ENCODE results near the gene DLEC1. TPM values are rescaled to one million over a fixed set of nuclear protein-coding genes. Genes with fewer than 3 reads are reported as not detected.
"Not testable (repeated sequence)": the region's sequence is repeated elsewhere in the genome, so short reads cannot be mapped to it uniquely, and the experiment has no call there.

DLEC1 gene
- total and polyA plus RNA-seq, 2 experiments from 2014 or later = 0.15 TPM; not detected in 1

GRCh38 chr3:38133557-38134405, 94.8 kb downstream of the DLEC1 start:
- WGBS, 2 experiments (ENCODE audit: low coverage in 1 of 2, low lambda C conversion rate in 2 of 2, missing lambda C conversion rate in 2 of 2) = 84 to 88% methylated on average over 10 of the region's 10 CpGs
- in situ Hi-C loops (cut with MboI) = no loop called here
- TF ChIP-seq EZH2phosphoT487 (IDR thresholded peaks at IDR 0.05; ENCODE audit: insufficient read depth, low read depth) (no peak), EZH2 (IDR thresholded peaks at IDR 0.05; ENCODE audit: insufficient read depth, poor library complexity, severe bottlenecking) (no peak)

GRCh38 chr3:38134517-38135143, 95.6 kb downstream of the DLEC1 start:
- H3K9me3 ChIP-seq (ENCODE audit: low read depth); H3F3A ChIP-seq (ENCODE audit: insufficient read depth); H4K20me1 ChIP-seq (ENCODE audit: insufficient read depth); in situ Hi-C loops (cut with MboI); H3K9ac ChIP-seq; H3K9me2 ChIP-seq (ENCODE audit: insufficient read depth); H3K27me3 ChIP-seq (replicated peaks; ENCODE audit: insufficient read depth); H3K27ac ChIP-seq; DNase-seq; H3K36me3 ChIP-seq (ENCODE audit: low read depth); H3K4me2 ChIP-seq (ENCODE audit: unreplicated experiment); H2AFZ ChIP-seq; H3K4me3 ChIP-seq: not testable (repeated sequence)
- peaks cover 32% of the 10 kb centered on the region for H3K79me2 ChIP-seq (ENCODE audit: insufficient read depth)
- WGBS, 2 experiments (ENCODE audit: low coverage in 1 of 2, low lambda C conversion rate in 2 of 2, missing lambda C conversion rate in 2 of 2) = 85 to 87% methylated on average over 10 of the region's 10 CpGs
- peaks cover 15% of the 10 kb centered on the region; the same call in 1 of the 2 replicates for H3K4me1 ChIP-seq (ENCODE audit: insufficient read depth)

More at GRCh38 chr3:38133557-38134405, 94.8 kb downstream of the DLEC1 start:
- no peak for DNase-seq
- H3K36me3 ChIP-seq (ENCODE audit: low read depth) = no peaks in the 10 kb centered on the region; the same call in 1 of the 2 replicates
- H3K9me3 ChIP-seq (ENCODE audit: low read depth) = no peaks in the 10 kb centered on the region
- H4K20me1 ChIP-seq (ENCODE audit: insufficient read depth) = no peaks in the 10 kb centered on the region
- H3K27ac ChIP-seq = no peak overlapping the region
- H2AFZ ChIP-seq = no peak overlapping the region
- H3K4me2 ChIP-seq (ENCODE audit: unreplicated experiment) = no peak overlapping the region
- H3K79me2 ChIP-seq (ENCODE audit: insufficient read depth) = peaks cover 24% of the 10 kb centered on the region
- no peak overlapping the region for H3K9ac ChIP-seq
- no peaks in the 10 kb centered on the region for H3K27me3 ChIP-seq (replicated peaks; ENCODE audit: insufficient read depth)
- H3K4me1 ChIP-seq (ENCODE audit: insufficient read depth) = peaks cover 10% of the 10 kb centered on the region; the same call in 1 of the 2 replicates
- H3F3A ChIP-seq (ENCODE audit: insufficient read depth) = 0 out of 2 replicates have a peak, but pooled peaks cover 8% of the 10 kb centered on the region
- H3K4me3 ChIP-seq = no peak overlapping the region
- H3K9me2 ChIP-seq (ENCODE audit: insufficient read depth) = no peaks in the 10 kb centered on the region

DNA sequence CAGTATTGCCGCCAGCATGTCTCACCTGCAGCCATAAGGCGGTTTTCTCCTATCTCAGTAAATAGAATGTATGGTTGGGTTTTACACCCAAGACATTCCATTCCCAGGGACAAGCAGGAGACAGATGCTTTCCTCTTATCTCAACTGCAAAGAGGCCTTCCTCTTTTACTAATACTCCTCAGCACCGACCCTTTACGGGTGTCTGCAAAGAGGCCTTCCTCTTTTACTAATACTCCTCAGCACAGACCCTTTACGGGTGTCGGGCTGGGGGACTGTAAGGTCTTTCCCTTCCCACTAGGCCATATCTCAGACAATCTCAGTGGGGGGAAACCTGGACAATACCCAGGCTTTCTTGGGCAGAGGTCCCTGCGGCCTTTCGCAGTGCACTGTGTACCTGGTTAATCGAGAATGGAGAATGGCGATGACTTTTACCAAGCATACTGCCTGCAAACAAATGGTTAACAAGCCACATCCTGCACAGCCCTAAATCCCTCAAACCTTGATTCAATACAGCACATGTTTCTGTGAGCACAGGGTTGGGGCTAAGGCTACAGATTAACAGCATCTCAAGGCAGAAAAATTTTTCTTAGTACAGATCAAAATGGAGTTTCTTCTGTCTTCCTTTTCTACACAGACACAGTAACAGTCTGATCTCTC, 96.7 kb downstream of the DLEC1 start:
- in situ Hi-C loops (cut with MboI) = not testable (repeated sequence)
- H3K4me3 ChIP-seq = peak overlapping the region; percentile 90
- WGBS, 2 experiments (ENCODE audit: low coverage in 1 of 2, low lambda C conversion rate in 2 of 2, missing lambda C conversion rate in 2 of 2) = 52 to 60% methylated on average over 10 of the region's 10 CpGs

GRCh38 chr3:38136393-38136776, 97.4 kb downstream of the DLEC1 start:
- Histone ChIP-seq H3K4me2 (ENCODE audit: unreplicated experiment) (peak overlapping the region; percentile 90), H3K4me1 (ENCODE audit: insufficient read depth) (peaks cover 15% of the 10 kb centered on the region; the same call in 1 of the 2 replicates), H3K27me3 (replicated peaks; ENCODE audit: insufficient read depth) (no peaks in the 10 kb centered on the region), H3K9me2 (ENCODE audit: insufficient read depth) (no peaks in the 10 kb centered on the region), H3K9ac (peak overlapping the region; percentile 85), H3K4me3 (peak overlapping the region; percentile 90), H3K36me3 (ENCODE audit: low read depth) (no peaks in the 10 kb centered on the region; the same call in 1 of the 2 replicates), H2AFZ (peak overlapping the region; percentile 83), H3K79me2 (ENCODE audit: insufficient read depth) (peaks cover 38% of the 10 kb centered on the region), H3K27ac (peak overlapping the region; percentile 36), H3K9me3 (ENCODE audit: low read depth) (no peaks in the 10 kb centered on the region), H4K20me1 (ENCODE audit: insufficient read depth) (no peaks in the 10 kb centered on the region), H3F3A (ENCODE audit: insufficient read depth) (0 out of 2 replicates have a peak, but pooled peaks cover 8% of the 10 kb centered on the region)
- DNase-seq = peak; percentile 72
- TF ChIP-seq EZH2 (IDR thresholded peaks at IDR 0.05; ENCODE audit: insufficient read depth, poor library complexity, severe bottlenecking) = no peak
- TF ChIP-seq EZH2phosphoT487 (IDR thresholded peaks at IDR 0.05; ENCODE audit: insufficient read depth, low read depth) = no peak
- WGBS, 2 experiments (ENCODE audit: low coverage in 1 of 2, low lambda C conversion rate in 2 of 2, missing lambda C conversion rate in 2 of 2) = 2% methylated on average over 18 to 20 of the region's 20 CpGs
- in situ Hi-C loops (cut with MboI) = no loop called here

More for the DNA sequence above, 96.7 kb downstream of the DLEC1 start:
- not testable (repeated sequence) for H3K27ac ChIP-seq; H3K9me3 ChIP-seq (ENCODE audit: low read depth); H3F3A ChIP-seq (ENCODE audit: insufficient read depth); H4K20me1 ChIP-seq (ENCODE audit: insufficient read depth); H3K36me3 ChIP-seq (ENCODE audit: low read depth); H3K27me3 ChIP-seq (replicated peaks; ENCODE audit: insufficient read depth); DNase-seq; H3K9me2 ChIP-seq (ENCODE audit: insufficient read depth)
- peak overlapping the region; percentile 83 for H2AFZ ChIP-seq
- H3K79me2 ChIP-seq (ENCODE audit: insufficient read depth) = peaks cover 38% of the 10 kb centered on the region
- H3K9ac ChIP-seq = peak overlapping the region; percentile 85
- peak overlapping the region; percentile 90 for H3K4me2 ChIP-seq (ENCODE audit: unreplicated experiment)
- H3K4me1 ChIP-seq (ENCODE audit: insufficient read depth) = peaks cover 15% of the 10 kb centered on the region; the same call in 1 of the 2 replicates
